SIG-M5 (cell line): ENCODE data around the gene ZDHHC20.

ENCODE experiments used
- DNase-seq: peaks from one replicate; lab custom pipeline; 2025; lab: John Stamatoyannopoulos, UW

The ZDHHC20 gene

GRCh38 chr13:21361706-21362105 lies 97.4 kb downstream of the ZDHHC20 start:
- no peak for DNase-seq

GRCh38 chr13:21361123-21361522 lies 98.0 kb downstream of the ZDHHC20 start:
- no peak for DNase-seq

GRCh38 chr13:21360463-21360862 lies 98.6 kb downstream of the ZDHHC20 start:
- DNase-seq = no peak

DNA sequence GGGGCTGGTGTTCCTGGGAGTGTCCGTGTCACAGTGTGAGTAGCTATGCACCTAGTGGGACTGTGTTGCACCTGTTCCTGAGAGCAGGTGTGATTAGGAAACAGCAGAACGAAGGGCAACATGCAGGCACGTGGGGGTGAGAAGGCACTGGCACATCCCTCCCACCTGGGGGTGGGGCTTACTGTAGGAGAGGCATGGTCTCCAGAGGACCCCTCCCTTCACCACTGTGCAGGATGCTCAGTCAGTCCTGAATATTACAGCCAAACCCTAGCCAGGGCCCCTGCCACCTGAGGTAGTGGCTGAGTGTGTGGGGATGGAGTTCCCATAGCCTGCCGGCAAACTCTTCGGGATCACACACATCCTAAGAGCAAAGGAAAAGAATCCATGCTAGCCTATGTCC lies 99.2 kb downstream of the ZDHHC20 start:
- no peak for DNase-seq

GRCh38 chr13:21355304-21355703 lies 103.8 kb downstream of the ZDHHC20 start:
- DNase-seq = no peak

- DNase-seq = no peak
These were observed 104.4 kb downstream of the ZDHHC20 start for GRCh38 chr13:21354721-21355120.

- DNase-seq = no peak
These were observed 110.5 kb downstream of the ZDHHC20 start for GRCh38 chr13:21348488-21349120.

DNA sequence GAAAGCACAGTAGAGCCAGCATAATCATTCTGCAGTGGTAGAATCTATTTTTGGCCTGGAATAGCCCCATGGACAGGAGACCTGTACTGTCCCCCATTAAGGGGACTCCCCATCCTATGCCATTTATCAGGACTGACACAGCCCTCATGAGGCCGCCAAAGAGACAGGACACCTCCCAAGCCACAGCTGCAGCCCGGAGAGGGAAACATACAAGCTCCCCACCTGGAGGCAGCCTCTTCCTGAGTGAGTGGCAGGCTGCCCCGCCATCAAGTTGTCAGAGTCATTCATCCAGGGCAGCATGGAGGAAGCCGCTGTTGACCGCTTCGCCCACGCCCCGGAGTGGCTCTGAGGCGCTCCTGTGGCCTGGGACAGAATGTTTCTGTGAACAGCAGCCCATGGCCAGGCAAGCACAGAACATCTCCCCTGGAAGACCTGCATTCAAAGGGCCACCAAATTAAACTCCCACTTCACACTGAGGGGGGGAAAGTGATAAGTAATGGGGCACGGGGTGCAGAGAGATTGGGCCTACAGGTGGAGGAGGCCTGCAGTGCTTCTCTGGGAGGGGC lies 111.3 kb downstream of the ZDHHC20 start:
- no peak for DNase-seq

GRCh38 chr13:21344662-21345176 lies 114.4 kb downstream of the ZDHHC20 start:
- no peak for DNase-seq

GRCh38 chr13:21343659-21344058 lies 115.4 kb downstream of the ZDHHC20 start:
- DNase-seq = no peak

DNA sequence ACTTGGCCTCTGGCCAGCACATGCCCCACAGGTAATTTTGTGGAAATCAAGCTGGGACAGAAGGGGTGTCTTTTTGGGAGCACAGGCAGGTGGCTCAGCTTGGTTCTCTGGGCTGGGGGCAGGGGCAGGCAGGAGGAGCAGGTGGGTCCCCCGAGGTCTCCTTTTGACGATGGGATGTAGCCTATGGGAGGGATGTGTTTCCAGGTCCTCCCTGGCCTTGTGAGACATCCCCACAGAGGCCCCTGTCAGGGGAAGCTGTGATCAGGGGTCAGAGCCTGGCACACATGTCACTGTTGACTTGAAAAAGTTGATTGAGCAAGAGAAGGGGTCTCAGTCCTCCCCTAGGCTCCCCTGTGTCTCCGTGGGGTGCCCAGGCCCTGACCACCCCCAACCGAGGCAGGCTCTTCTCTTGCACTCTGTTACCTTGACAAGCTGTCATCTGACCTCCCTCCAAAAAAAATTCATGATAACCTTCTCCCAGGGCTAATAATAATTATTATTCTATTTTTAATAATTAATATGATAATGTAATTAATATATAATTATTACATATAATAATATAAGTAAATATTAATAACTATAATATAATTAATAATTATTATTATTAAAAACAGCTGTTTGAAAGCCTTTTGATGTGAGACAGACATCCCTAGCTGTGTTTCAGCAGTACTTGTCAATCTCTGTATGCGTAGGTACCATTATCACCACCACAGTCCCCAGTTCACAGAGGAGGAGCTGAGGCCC lies 116.2 kb downstream of the ZDHHC20 start:
- no peak for DNase-seq

- DNase-seq = no peak
These were observed 117.3 kb downstream of the ZDHHC20 start for GRCh38 chr13:21341637-21342422.

GRCh38 chr13:21338639-21339278 lies 120.3 kb downstream of the ZDHHC20 start:
- no peak for DNase-seq

GRCh38 chr13:21338156-21338555 lies 120.9 kb downstream of the ZDHHC20 start:
- no peak for DNase-seq

GRCh38 chr13:21336609-21337349 lies 122.3 kb downstream of the ZDHHC20 start:
- no peak for DNase-seq

DNA sequence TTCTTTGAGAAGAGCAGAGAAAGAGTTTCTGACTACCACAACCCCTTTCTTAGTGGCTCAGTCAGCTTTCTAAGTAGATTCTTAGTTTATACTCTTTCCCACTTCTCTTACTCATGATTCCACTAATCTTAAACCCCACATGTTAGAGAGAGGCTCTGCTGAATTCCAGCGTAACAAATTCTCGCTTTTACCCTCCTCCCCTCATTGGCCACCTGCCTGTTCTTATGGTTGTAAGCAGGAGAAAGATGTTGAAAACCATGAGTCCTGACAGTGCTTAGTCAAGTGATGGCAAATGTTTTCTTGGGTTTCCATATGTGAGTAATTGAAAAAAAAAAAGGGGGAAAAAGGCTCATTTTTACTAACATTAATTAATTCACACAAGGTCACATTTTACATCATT lies 125.9 kb downstream of the ZDHHC20 start:
- no peak for DNase-seq

GRCh38 chr13:21330126-21330861 lies 128.8 kb downstream of the ZDHHC20 start:
- DNase-seq = no peak

GRCh38 chr13:21328836-21329477 lies 130.1 kb downstream of the ZDHHC20 start:
- no peak for DNase-seq

GRCh38 chr13:21328201-21328600 lies 130.9 kb downstream of the ZDHHC20 start:
- DNase-seq = no peak
